Measurements from ENCODE around the gene HDGF. TPM values are rescaled to one million over a fixed set of nuclear protein-coding genes. Genes with fewer than 3 reads are reported as not detected.

Gene HDGF
- total and polyA plus RNA-seq, 9 of the 15 experiments (the other 6 are each of a cell fraction or from before 2014, with no cell fraction given): 38.8 to 601 (median 400) TPM

DNA sequence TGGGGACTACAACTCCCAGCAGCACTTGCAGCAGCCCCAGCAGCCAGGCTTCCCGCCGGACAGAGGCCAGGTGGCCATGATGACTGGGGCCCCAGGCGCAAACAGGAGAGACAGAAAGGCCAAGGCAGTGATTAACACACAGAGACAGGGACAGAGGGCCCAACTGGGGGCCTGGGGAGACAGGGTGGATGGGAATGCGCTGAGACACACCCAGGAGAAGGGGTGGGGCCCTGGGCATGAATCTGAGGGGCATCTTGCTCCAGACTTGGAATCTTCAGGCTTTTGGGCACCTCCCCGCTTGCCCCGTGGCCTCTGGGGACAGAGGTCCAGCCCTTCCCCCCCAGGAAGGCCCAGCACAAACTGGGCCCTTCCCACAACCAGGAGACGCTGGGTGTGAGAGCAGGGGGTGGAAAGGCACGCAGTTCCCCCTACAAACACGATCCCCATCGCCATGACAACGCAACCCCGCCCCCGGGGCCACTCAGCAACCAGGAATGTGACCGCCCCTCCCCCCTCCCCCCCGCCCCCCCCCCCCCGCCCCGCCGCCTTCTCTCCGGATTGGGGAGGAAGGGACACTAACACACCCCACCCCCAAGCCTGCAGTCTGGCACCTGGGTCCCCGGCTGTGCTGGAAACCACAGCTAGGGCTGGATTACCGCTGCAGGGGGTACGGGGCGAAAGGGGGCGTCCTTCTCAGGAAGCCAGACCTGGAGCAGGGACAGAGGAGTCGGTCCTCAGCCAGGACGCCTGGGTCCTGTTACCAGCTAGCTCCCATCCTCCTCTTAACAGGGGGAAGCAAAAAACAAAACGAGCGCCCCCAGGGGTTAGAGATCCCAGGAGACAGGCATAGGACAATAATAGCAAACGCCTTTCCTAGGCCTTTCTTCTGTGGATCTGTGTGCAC lies 4.5 kb downstream of the HDGF start (continued):
- no peak for TF ChIP-seq PURB (CRISPR knock-in tag; IDR thresholded peaks at IDR 0.05; ENCODE audit: low read depth)
- TF ChIP-seq, protein P1, sequence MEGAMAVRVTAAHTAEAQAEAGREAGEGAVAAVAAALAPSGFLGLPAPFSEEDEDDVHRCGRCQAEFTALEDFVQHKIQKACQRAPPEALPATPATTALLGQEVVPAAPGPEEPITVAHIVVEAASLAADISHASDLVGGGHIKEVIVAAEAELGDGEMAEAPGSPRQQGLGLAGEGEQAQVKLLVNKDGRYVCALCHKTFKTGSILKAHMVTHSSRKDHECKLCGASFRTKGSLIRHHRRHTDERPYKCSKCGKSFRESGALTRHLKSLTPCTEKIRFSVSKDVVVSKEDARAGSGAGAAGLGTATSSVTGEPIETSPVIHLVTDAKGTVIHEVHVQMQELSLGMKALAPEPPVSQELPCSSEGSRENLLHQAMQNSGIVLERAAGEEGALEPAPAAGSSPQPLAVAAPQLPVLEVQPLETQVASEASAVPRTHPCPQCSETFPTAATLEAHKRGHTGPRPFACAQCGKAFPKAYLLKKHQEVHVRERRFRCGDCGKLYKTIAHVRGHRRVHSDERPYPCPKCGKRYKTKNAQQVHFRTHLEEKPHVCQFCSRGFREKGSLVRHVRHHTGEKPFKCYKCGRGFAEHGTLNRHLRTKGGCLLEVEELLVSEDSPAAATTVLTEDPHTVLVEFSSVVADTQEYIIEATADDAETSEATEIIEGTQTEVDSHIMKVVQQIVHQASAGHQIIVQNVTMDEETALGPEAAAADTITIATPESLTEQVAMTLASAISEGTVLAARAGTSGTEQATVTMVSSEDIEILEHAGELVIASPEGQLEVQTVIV (CRISPR knock-in tag; IDR thresholded peaks at IDR 0.05; ENCODE audit: borderline replicate concordance): no peak
- TF ChIP-seq ZNF197 (CRISPR knock-in tag; IDR thresholded peaks at IDR 0.05; ENCODE audit: low read depth): 0 out of 2 replicates have a peak, but pooled peaks have one; percentile 40
- TF ChIP-seq CHD2 (IDR thresholded peaks at IDR 0.05; ENCODE audit: low read depth, low read length): 0 out of 2 replicates have a peak, but pooled peaks have one; percentile 29
- peak; percentile 20 for TF ChIP-seq HMGN3 (IDR thresholded peaks at IDR 0.05; ENCODE audit: borderline replicate concordance, extremely low read depth, insufficient read length, low read depth, low read length)
- TF ChIP-seq RBM22 (IDR thresholded peaks at IDR 0.05; ENCODE audit: low read depth, low read length, poor library complexity, severe bottlenecking): peak; percentile 62
- no peak for TF ChIP-seq ELF4 (CRISPR knock-in tag; IDR thresholded peaks at IDR 0.05)
- TF ChIP-seq TAF1 (IDR thresholded peaks at IDR 0.05; ENCODE audit: control insufficient read depth, extremely low read depth, insufficient read depth, low read length, severe bottlenecking): peak; percentile 48
- TF ChIP-seq MYNN (IDR thresholded peaks at IDR 0.05): peak; percentile 31; the same call in 1 of the 2 replicates
- TF ChIP-seq MYNN (CRISPR knock-in tag; IDR thresholded peaks at IDR 0.05): no peak
- TF ChIP-seq, protein P2, sequence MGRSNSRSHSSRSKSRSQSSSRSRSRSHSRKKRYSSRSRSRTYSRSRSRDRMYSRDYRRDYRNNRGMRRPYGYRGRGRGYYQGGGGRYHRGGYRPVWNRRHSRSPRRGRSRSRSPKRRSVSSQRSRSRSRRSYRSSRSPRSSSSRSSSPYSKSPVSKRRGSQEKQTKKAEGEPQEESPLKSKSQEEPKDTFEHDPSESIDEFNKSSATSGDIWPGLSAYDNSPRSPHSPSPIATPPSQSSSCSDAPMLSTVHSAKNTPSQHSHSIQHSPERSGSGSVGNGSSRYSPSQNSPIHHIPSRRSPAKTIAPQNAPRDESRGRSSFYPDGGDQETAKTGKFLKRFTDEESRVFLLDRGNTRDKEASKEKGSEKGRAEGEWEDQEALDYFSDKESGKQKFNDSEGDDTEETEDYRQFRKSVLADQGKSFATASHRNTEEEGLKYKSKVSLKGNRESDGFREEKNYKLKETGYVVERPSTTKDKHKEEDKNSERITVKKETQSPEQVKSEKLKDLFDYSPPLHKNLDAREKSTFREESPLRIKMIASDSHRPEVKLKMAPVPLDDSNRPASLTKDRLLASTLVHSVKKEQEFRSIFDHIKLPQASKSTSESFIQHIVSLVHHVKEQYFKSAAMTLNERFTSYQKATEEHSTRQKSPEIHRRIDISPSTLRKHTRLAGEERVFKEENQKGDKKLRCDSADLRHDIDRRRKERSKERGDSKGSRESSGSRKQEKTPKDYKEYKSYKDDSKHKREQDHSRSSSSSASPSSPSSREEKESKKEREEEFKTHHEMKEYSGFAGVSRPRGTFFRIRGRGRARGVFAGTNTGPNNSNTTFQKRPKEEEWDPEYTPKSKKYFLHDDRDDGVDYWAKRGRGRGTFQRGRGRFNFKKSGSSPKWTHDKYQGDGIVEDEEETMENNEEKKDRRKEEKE (IDR thresholded peaks at IDR 0.05; ENCODE audit: borderline replicate concordance in 1 of 2, control insufficient read depth in 1 of 2, low read depth in 2 of 2, low read length in 1 of 2): no peak
- TF ChIP-seq, protein P3, sequence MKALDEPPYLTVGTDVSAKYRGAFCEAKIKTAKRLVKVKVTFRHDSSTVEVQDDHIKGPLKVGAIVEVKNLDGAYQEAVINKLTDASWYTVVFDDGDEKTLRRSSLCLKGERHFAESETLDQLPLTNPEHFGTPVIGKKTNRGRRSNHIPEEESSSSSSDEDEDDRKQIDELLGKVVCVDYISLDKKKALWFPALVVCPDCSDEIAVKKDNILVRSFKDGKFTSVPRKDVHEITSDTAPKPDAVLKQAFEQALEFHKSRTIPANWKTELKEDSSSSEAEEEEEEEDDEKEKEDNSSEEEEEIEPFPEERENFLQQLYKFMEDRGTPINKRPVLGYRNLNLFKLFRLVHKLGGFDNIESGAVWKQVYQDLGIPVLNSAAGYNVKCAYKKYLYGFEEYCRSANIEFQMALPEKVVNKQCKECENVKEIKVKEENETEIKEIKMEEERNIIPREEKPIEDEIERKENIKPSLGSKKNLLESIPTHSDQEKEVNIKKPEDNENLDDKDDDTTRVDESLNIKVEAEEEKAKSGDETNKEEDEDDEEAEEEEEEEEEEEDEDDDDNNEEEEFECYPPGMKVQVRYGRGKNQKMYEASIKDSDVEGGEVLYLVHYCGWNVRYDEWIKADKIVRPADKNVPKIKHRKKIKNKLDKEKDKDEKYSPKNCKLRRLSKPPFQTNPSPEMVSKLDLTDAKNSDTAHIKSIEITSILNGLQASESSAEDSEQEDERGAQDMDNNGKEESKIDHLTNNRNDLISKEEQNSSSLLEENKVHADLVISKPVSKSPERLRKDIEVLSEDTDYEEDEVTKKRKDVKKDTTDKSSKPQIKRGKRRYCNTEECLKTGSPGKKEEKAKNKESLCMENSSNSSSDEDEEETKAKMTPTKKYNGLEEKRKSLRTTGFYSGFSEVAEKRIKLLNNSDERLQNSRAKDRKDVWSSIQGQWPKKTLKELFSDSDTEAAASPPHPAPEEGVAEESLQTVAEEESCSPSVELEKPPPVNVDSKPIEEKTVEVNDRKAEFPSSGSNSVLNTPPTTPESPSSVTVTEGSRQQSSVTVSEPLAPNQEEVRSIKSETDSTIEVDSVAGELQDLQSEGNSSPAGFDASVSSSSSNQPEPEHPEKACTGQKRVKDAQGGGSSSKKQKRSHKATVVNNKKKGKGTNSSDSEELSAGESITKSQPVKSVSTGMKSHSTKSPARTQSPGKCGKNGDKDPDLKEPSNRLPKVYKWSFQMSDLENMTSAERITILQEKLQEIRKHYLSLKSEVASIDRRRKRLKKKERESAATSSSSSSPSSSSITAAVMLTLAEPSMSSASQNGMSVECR (CRISPR knock-in tag; IDR thresholded peaks at IDR 0.05): peak; percentile 61; the same call in 1 of the 2 replicates
- peak; percentile 10; the same call in 1 of the 2 replicates for TF ChIP-seq CXXC5 (CRISPR knock-in tag; IDR thresholded peaks at IDR 0.05)
- no peak for TF ChIP-seq NR2C2 (CRISPR knock-in tag; IDR thresholded peaks at IDR 0.05)
- peak; percentile 81; the same call in 1 of the 2 replicates for TF ChIP-seq NR2C2 (tag; IDR thresholded peaks at IDR 0.05)
- TF ChIP-seq ESRRA (IDR thresholded peaks at IDR 0.05; ENCODE audit: borderline replicate concordance, low read depth): no peak

Measured in K562 (cell line).